ENCODE results near the gene PNPLA7. TPM values are rescaled to one million over a fixed set of nuclear protein-coding genes. Genes with fewer than 3 reads are reported as not detected.

Gene PNPLA7
- total and polyA plus RNA-seq, 2 of the 8 experiments (the other 6 are each of a cell fraction or from before 2014, with no cell fraction given): 0.35 to 0.47 TPM

DNA sequence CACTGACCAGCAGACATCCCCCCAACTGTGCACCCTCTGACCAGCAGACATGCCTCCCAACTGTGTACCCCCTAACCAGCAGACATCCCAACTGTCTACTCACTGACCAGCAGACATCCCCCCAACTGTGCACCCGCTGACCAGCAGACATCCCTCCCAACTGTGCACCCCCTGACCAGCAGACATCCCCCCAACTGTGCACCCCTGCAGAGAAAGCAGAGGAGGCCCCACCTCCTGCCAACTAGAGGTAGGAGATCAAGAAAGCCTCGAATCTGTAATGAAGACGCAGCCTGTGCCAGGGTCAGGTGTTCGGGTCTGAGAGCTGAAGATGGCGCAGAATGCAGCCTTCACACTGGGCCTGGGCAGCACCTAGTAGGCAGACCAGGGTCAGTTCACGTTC lies 61.3 kb downstream of the PNPLA7 start:
- no peaks in the 10 kb centered on the region for H3K36me3 ChIP-seq (ENCODE audit: control insufficient read depth in 2 of 4, insufficient read depth in 4 of 4, low read length in 3 of 4)
- no peak overlapping the region for H3K23ac ChIP-seq (ENCODE audit: insufficient read length)
- H3K56ac ChIP-seq (replicated peaks; ENCODE audit: insufficient read length, low read depth, low read length): no peak overlapping the region
- no peak for FAIRE-seq
- no peak overlapping the region for H3K18ac ChIP-seq (ENCODE audit: extremely low read depth, low read length)
- POLR2A ChIA-PET (ENCODE audit: partially characterized antibody): interaction anchor here (0.6 to 1.6 kb wide), 2 partner anchors 10 to 46 kb away, joined by 3 read pairs; no protein-coding TSS in a partner anchor
- H3K14ac ChIP-seq (ENCODE audit: insufficient read length): no peak overlapping the region
- H3K79me1 ChIP-seq (ENCODE audit: low read depth, low read length): no peaks in the 10 kb centered on the region
- H2BK12ac ChIP-seq (ENCODE audit: low read depth, low read length): no peak overlapping the region
- H3K9ac ChIP-seq (replicated peaks in 1 of 4; ENCODE audit: extremely low read depth in 1 of 4, low read depth in 3 of 4, low read length in 3 of 4): no peak overlapping the region
- DNase-seq (ENCODE audit: low read depth in 1 of 2, low spot score in 2 of 2): no peak
- TF ChIP-seq, protein P1, sequence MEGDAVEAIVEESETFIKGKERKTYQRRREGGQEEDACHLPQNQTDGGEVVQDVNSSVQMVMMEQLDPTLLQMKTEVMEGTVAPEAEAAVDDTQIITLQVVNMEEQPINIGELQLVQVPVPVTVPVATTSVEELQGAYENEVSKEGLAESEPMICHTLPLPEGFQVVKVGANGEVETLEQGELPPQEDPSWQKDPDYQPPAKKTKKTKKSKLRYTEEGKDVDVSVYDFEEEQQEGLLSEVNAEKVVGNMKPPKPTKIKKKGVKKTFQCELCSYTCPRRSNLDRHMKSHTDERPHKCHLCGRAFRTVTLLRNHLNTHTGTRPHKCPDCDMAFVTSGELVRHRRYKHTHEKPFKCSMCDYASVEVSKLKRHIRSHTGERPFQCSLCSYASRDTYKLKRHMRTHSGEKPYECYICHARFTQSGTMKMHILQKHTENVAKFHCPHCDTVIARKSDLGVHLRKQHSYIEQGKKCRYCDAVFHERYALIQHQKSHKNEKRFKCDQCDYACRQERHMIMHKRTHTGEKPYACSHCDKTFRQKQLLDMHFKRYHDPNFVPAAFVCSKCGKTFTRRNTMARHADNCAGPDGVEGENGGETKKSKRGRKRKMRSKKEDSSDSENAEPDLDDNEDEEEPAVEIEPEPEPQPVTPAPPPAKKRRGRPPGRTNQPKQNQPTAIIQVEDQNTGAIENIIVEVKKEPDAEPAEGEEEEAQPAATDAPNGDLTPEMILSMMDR (IDR thresholded peaks at IDR 0.05; ENCODE audit: control extremely low read depth in 1 of 3, insufficient read depth in 1 of 3, low read depth in 1 of 3, low read length in 3 of 3): no peak
- TF ChIP-seq BCL11A (IDR thresholded peaks at IDR 0.05; ENCODE audit: low read depth in 2 of 2, low read length in 2 of 2): no peak
- no peak for TF ChIP-seq POU5F1 (IDR thresholded peaks at IDR 0.05; ENCODE audit: low read depth, low read length)
- TF ChIP-seq PHF8 (conservative IDR thresholded peaks at IDR 0.05; ENCODE audit: low read depth, low read length): no peak
- TF ChIP-seq CHD1 (IDR thresholded peaks at IDR 0.05; ENCODE audit: low read depth, low read length): no peak
- TF ChIP-seq POLR2A (IDR thresholded peaks at IDR 0.05; ENCODE audit: control extremely low read depth in 1 of 2, low read depth in 2 of 2, low read length in 2 of 2): no peak
- TF ChIP-seq BACH1 (IDR thresholded peaks at IDR 0.05; ENCODE audit: low read length): no peak
- no peak for TF ChIP-seq JUN (IDR thresholded peaks at IDR 0.05; ENCODE audit: low read depth, low read length)
- no peak for TF ChIP-seq POLR2AphosphoS5 (IDR thresholded peaks at IDR 0.05; ENCODE audit: low read depth, low read length)
- TF ChIP-seq SIN3A (conservative IDR thresholded peaks at IDR 0.05 in 1 of 2, IDR thresholded peaks at IDR 0.05 in 1 of 2; ENCODE audit: low read depth in 1 of 2, low read length in 2 of 2): no peak
- no peak for TF ChIP-seq TAF1 (IDR thresholded peaks at IDR 0.05; ENCODE audit: low read depth, low read length)
- H2AFZ ChIP-seq (ENCODE audit: low read length): no peak overlapping the region
- H2AK5ac ChIP-seq (ENCODE audit: low read depth, low read length): no peak overlapping the region
- H3K4ac ChIP-seq (replicated peaks; ENCODE audit: insufficient read length, low read depth, low read length): no peak overlapping the region
- no peaks in the 10 kb centered on the region for H3K79me2 ChIP-seq (ENCODE audit: control insufficient read depth in 1 of 2, insufficient read depth in 2 of 2, low read length in 2 of 2)
- no peak overlapping the region for H2BK15ac ChIP-seq (ENCODE audit: low read length)
- no peak overlapping the region for H4K8ac ChIP-seq (ENCODE audit: extremely low read depth, insufficient read depth, low read length)
- no peak overlapping the region for H2BK20ac ChIP-seq (ENCODE audit: low read length)
- no peak overlapping the region for H3K4me2 ChIP-seq (ENCODE audit: insufficient read depth in 1 of 2, low read depth in 2 of 2, low read length in 2 of 2)
- no peak overlapping the region for H4K91ac ChIP-seq (replicated peaks; ENCODE audit: insufficient read length, low read length)
- no peaks in the 10 kb centered on the region for H3K4me1 ChIP-seq (replicated peaks in 1 of 4; ENCODE audit: control insufficient read depth in 3 of 4, insufficient read depth in 4 of 4, low read length in 3 of 4)
- no peak overlapping the region for H2BK120ac ChIP-seq (replicated peaks; ENCODE audit: low read depth, low read length)
- H3K27me3 ChIP-seq (replicated peaks in 1 of 4; ENCODE audit: control insufficient read depth in 3 of 4, extremely low read depth in 1 of 4, insufficient read depth in 3 of 4, low read length in 3 of 4): no peaks in the 10 kb centered on the region; a peak in 1 of 7 replicates
- H3K4me3 ChIP-seq (ENCODE audit: extremely low read depth in 1 of 4, insufficient read depth in 2 of 4, low read depth in 3 of 4, low read length in 4 of 4): no peak overlapping the region
- WGBS, 2 experiments (ENCODE audit: extremely low coverage in 1 of 2, insufficient coverage in 1 of 2, insufficient read length in 1 of 2, insufficient replicate concordance in 2 of 2, low coverage in 1 of 2, low lambda C conversion rate in 2 of 2, missing lambda C conversion rate in 1 of 2): 88% methylated on average over 6 of the region's 6 CpGs; no CpG with 5 or more reads in 1 of the 2 experiments
- H3K9me3 ChIP-seq (ENCODE audit: insufficient read depth in 2 of 2, low read depth in 1 of 2, low read length in 1 of 2): no peaks in the 10 kb centered on the region
- H2BK5ac ChIP-seq (ENCODE audit: low read depth, low read length): no peak overlapping the region
- H4K20me1 ChIP-seq (replicated peaks in 1 of 2; ENCODE audit: control insufficient read depth in 1 of 2, insufficient read depth in 2 of 2, low read length in 2 of 2): peaks cover 0 to 3% of the 10 kb centered on the region in 2 experiments
- no peak overlapping the region for H4K5ac ChIP-seq (ENCODE audit: insufficient read length, low read depth, low read length)
- CTCF ChIA-PET (ENCODE audit: partially characterized antibody): interaction anchor here (0.9 to 1.4 kb wide), 3 partner anchors 11 to 204 kb away, joined by 3 to 7 read pairs (median 3); no protein-coding TSS in a partner anchor
- H3K27ac ChIP-seq (ENCODE audit: low read depth, low read length): no peak overlapping the region
- H3K23me2 ChIP-seq (ENCODE audit: low read depth, low read length): no peaks in the 10 kb centered on the region

Measured in H1 (cell line).